ENCODE measurements around the gene ZXDC.

DNA sequence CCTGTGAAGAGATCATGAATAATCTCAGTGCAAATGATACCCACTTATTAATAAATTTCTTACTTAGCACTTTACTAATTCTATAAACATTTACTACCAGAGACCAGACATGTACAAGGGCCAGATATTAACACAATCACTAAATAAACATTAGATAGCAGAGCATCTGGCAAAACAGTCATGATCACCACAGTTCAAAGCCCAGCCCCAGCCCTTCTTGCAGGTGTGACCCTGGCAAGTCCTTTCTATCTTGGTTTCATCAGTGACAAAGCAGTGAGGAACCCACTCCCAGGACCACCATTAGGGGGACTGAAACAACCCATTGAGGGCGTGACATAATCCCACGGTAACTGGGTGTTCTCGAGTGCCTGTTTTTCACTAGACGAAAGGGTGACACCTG, 11.6 kb downstream of the ZXDC start:
- TF ChIP-seq POLR2A (IDR thresholded peaks at IDR 0.05) (no peak), CTCF (IDR thresholded peaks at IDR 0.05) (no peak)

Data from uterus (tissue), 2 donors.